Measurements from ENCODE around the gene TIMM17B. TPM values are rescaled to one million over a fixed set of nuclear protein-coding genes. Genes with fewer than 3 reads are reported as not detected.

Gene TIMM17B
- total and polyA plus RNA-seq, 2 donors (not counting 1 experiment from before 2014, with no cell fraction given): 50.0 to 63.9 TPM

DNA sequence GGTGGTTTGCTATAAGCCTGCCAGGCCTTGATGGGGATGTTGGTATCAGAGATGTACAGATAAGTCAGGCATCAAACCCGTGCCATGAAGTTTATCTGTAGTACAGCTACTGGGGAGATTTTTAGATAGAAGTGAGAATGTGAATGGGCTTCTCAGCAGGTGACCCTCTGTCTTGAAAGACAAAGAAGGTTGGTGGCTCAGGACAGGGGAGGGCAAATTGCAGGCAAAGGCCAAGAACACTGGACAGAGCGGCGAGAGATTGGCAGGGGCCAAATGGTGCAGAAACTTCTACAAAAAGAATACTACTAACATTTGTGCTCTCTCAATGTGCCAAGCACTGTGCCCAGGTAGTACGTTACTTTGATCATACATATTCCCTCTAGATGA is 23.1 kb upstream of the TIMM17B start:
- Mint-ChIP-seq H3K4me1 (peaks cover 36% of the 10 kb centered on the region), H3K9me3 (ENCODE audit: insufficient read depth) (no peaks in the 10 kb centered on the region), H3K27me3 (no peaks in the 10 kb centered on the region), H3K4me3 (peak overlapping the region; percentile 98), H3K27ac (peak overlapping the region; percentile 97)
- CTCF ChIA-PET: interaction anchor here (0.6 to 4.0 kb wide), 2 partner anchors 17 to 30 kb away, joined by 3 to 28 read pairs; no protein-coding TSS in a partner anchor
- no peaks in the 10 kb centered on the region for H3K9me3 ChIP-seq (ENCODE audit: control extremely low read depth in 1 of 3, control insufficient read depth in 2 of 3, insufficient read depth in 1 of 3, low read length in 2 of 3)
- POLR2A ChIA-PET: interaction anchor here (5.9 kb wide), 1 partner anchor 17 kb away, joined by 101 read pairs; no protein-coding TSS in a partner anchor
- peaks cover 59% of the 10 kb centered on the region for H3K79me2 ChIP-seq (ENCODE audit: control insufficient read depth, insufficient read depth, low read length)
- H4K20me1 ChIP-seq (ENCODE audit: control insufficient read depth, insufficient read depth, low read length, poor library complexity, severe bottlenecking): peaks cover 27% of the 10 kb centered on the region
- ATAC-seq (ENCODE audit: low read depth) (no peak), DNase-seq (no peak)
- peaks cover 21 to 39% of the 10 kb centered on the region in 2 donors for H3K4me1 ChIP-seq (ENCODE audit: control insufficient read depth in 2 of 2, insufficient read depth in 2 of 2, low read length in 2 of 2)
- H3K27ac ChIP-seq (ENCODE audit: low read length in 2 of 2): peak overlapping the region in 1 of 2 donors; percentile 23
- peak overlapping the region; percentile 77 for H3K4me2 ChIP-seq (replicated peaks; ENCODE audit: low read depth, low read length, poor library complexity, severe bottlenecking)
- no peak overlapping the region for H3K9ac ChIP-seq (ENCODE audit: low read length)
- no peak for TF ChIP-seq EZH2 (IDR thresholded peaks at IDR 0.05; ENCODE audit: borderline replicate concordance, insufficient read depth, low read depth, low read length, poor library complexity, severe bottlenecking)
- TF ChIP-seq, protein P1, sequence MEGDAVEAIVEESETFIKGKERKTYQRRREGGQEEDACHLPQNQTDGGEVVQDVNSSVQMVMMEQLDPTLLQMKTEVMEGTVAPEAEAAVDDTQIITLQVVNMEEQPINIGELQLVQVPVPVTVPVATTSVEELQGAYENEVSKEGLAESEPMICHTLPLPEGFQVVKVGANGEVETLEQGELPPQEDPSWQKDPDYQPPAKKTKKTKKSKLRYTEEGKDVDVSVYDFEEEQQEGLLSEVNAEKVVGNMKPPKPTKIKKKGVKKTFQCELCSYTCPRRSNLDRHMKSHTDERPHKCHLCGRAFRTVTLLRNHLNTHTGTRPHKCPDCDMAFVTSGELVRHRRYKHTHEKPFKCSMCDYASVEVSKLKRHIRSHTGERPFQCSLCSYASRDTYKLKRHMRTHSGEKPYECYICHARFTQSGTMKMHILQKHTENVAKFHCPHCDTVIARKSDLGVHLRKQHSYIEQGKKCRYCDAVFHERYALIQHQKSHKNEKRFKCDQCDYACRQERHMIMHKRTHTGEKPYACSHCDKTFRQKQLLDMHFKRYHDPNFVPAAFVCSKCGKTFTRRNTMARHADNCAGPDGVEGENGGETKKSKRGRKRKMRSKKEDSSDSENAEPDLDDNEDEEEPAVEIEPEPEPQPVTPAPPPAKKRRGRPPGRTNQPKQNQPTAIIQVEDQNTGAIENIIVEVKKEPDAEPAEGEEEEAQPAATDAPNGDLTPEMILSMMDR (IDR thresholded peaks at IDR 0.05): no peak
- no peaks in the 10 kb centered on the region for H3K27me3 ChIP-seq (replicated peaks in 1 of 4; ENCODE audit: control extremely low read depth in 1 of 4, control insufficient read depth in 3 of 4, insufficient read depth in 4 of 4, low read length in 3 of 4)
- peaks cover 0 to 42% of the 10 kb centered on the region in 2 experiments for H3K36me3 ChIP-seq (replicated peaks in 1 of 2; ENCODE audit: control extremely low read depth in 1 of 2, control insufficient read depth in 1 of 2, extremely low read depth in 1 of 2, insufficient read depth in 2 of 2, low read length in 1 of 2)
- peak overlapping the region in 1 of 5 experiments; percentile 94 for H3K4me3 ChIP-seq (ENCODE audit: control extremely low read depth in 1 of 5, extremely low read depth in 1 of 5, insufficient read depth in 1 of 5, low read depth in 2 of 5, low read length in 4 of 5)
- intact Hi-C loops (cut with micrococcal nuclease): no loop called here
- H2AFZ ChIP-seq (ENCODE audit: insufficient read depth, low read depth, low read length, poor library complexity, severe bottlenecking): no peak overlapping the region
- WGBS (ENCODE audit: insufficient coverage): no CpG with 5 or more reads among the region's 4 CpGs

DNA sequence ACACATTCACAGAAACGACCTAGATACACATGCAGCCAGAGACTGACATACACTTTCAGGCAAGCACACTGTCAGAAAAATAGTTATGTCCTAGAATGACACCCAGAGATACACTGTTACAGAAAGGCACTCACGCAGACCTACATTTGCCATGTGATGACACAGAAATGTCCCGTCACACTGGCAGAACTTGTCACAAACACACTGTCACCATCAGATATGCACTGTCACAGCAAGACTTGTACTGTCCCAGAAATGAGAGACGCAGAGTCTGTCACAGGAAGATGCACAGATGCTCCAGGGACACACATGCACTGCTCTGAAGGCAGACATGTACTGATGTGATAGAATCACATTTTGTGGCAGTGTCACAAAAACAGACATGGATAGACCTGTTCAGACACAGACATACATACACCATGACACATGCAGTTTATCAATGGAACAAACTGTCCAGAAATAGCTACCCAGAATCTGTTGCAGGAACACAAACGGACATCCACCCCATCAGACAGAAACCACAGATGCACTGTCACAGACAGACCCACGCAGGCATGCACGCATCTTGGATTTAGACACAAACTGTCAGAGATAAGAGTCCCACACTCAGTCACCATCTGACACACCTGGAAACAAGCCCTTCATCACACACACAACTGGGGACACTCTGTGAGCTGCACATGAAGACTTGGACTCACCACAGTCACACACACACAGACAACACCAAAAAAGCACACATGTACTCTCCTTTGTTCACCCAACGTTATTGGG is 22.6 kb upstream of the TIMM17B start:
- no peak for ATAC-seq (ENCODE audit: low read depth)
- no peak for DNase-seq
- Histone ChIP-seq H3K4me3 (ENCODE audit: control extremely low read depth in 1 of 5, extremely low read depth in 1 of 5, insufficient read depth in 1 of 5, low read depth in 2 of 5, low read length in 4 of 5) (peak overlapping the region; percentile 27 to 94 (median 69)), H3K9me3 (ENCODE audit: control extremely low read depth in 1 of 3, control insufficient read depth in 2 of 3, insufficient read depth in 1 of 3, low read length in 2 of 3) (no peaks in the 10 kb centered on the region), H3K4me2 (replicated peaks; ENCODE audit: low read depth, low read length, poor library complexity, severe bottlenecking) (peak overlapping the region; percentile 77), H2AFZ (ENCODE audit: insufficient read depth, low read depth, low read length, poor library complexity, severe bottlenecking) (no peak overlapping the region), H3K9ac (ENCODE audit: low read length) (peak overlapping the region; percentile 90), H3K27ac (ENCODE audit: low read length in 2 of 2) (peak overlapping the region; percentile 84 to 92), H4K20me1 (ENCODE audit: control insufficient read depth, insufficient read depth, low read length, poor library complexity, severe bottlenecking) (peaks cover 32% of the 10 kb centered on the region), H3K79me2 (ENCODE audit: control insufficient read depth, insufficient read depth, low read length) (peaks cover 59% of the 10 kb centered on the region), H3K27me3 (replicated peaks in 1 of 4; ENCODE audit: control extremely low read depth in 1 of 4, control insufficient read depth in 3 of 4, insufficient read depth in 4 of 4, low read length in 3 of 4) (no peaks in the 10 kb centered on the region), H3K36me3 (replicated peaks in 1 of 2; ENCODE audit: control extremely low read depth in 1 of 2, control insufficient read depth in 1 of 2, extremely low read depth in 1 of 2, insufficient read depth in 2 of 2, low read length in 1 of 2) (peaks cover 0 to 42% of the 10 kb centered on the region in 2 experiments), H3K4me1 (ENCODE audit: control insufficient read depth in 2 of 2, insufficient read depth in 2 of 2, low read length in 2 of 2) (peaks cover 26 to 42% of the 10 kb centered on the region in 2 donors)
- no peaks in the 10 kb centered on the region for H3K9me3 Mint-ChIP-seq (ENCODE audit: insufficient read depth)
- H3K27ac Mint-ChIP-seq: peak overlapping the region; percentile 97
- no peaks in the 10 kb centered on the region for H3K27me3 Mint-ChIP-seq
- ChIA-PET CTCF (interaction anchor here (0.6 to 4.0 kb wide), 5 partner anchors 17 to 272 kb away, joined by 3 to 28 read pairs (median 3); no protein-coding TSS in a partner anchor), POLR2A (interaction anchor here (1.0 to 5.9 kb wide), 3 partner anchors 18 to 22 kb away, joined by 7 to 101 read pairs (median 18); partner anchors contain the start of genes PQBP1 and TIMM17B)
- H3K4me1 Mint-ChIP-seq: peaks cover 35% of the 10 kb centered on the region
- TF ChIP-seq, protein P1 (IDR thresholded peaks at IDR 0.05): no peak
- no peak for TF ChIP-seq EZH2 (IDR thresholded peaks at IDR 0.05; ENCODE audit: borderline replicate concordance, insufficient read depth, low read depth, low read length, poor library complexity, severe bottlenecking)
- intact Hi-C loops (cut with micrococcal nuclease): loop anchor here (1.0 to 10.0 kb wide), 8 partner anchors 8 to 1705 kb away; partner anchors contain the start of genes CDK16, ELK1, PLP2 and TFE3
- 0% methylated on average over 1 of the region's 8 CpGs for WGBS (ENCODE audit: insufficient coverage)
- H3K4me3 Mint-ChIP-seq: peak overlapping the region; percentile 98

Data from B cell (primary cell).